HL-60 (cell line): ENCODE results near the gene SPATA24.

Source experiments
- DNase-seq, 2 experiments: peaks; one replicate each; pipeline ENCODE4 v3.0.0-alpha.2; 2010 to 2020; ENCODE audit warnings: low read depth in 1 of 2, low spot score in 1 of 2
- H3K27ac ChIP-seq: fragments of 250-450 bp; sonication (Bioruptor Pico); replicated peaks from 2 replicates; pipeline ENCODE4 v1.5.1; 2020; ENCODE audit warnings: mild to moderate bottlenecking, moderate library complexity
- H3K27me3 ChIP-seq: fragments of 250-450 bp; sonication (Bioruptor Pico); 2 replicates; pipeline ENCODE4 v1.5.1; 2021; ENCODE audit warnings: mild to moderate bottlenecking, moderate library complexity; ENCODE audit not compliant: insufficient read depth, poor library complexity, severe bottlenecking
- H3K4me3 ChIP-seq: replicated peaks from 2 replicates; pipeline ENCODE4 v1.5.1; 2011; ENCODE audit warnings: mild to moderate bottlenecking, control low read depth, low read length; ENCODE audit not compliant: insufficient read depth
- CTCF ChIP-seq: IDR thresholded peaks from one replicate; pipeline ENCODE4 v1.5.1; 2011; ENCODE audit warnings: low read length, control low read depth, inconsistent platforms; ENCODE audit not compliant: insufficient read depth
- GABPA ChIP-seq: IDR thresholded peaks from 2 replicates; pipeline ENCODE4 v1.6.1; 2012; ENCODE audit warnings: low read depth
- POLR2AphosphoS5 ChIP-seq: IDR thresholded peaks from 2 replicates; pipeline ENCODE4 v1.6.1; 2012; ENCODE audit warnings: low read depth
- REST ChIP-seq: IDR thresholded peaks from 2 replicates; pipeline ENCODE4 v1.6.1; 2012; ENCODE audit warnings: low read depth; ENCODE audit not compliant: insufficient replicate concordance
- SPI1 ChIP-seq: IDR thresholded peaks from 2 replicates; pipeline ENCODE4 v1.6.1; 2012; ENCODE audit warnings: low read depth, mild to moderate bottlenecking, borderline replicate concordance

SPATA24 gene

DNA sequence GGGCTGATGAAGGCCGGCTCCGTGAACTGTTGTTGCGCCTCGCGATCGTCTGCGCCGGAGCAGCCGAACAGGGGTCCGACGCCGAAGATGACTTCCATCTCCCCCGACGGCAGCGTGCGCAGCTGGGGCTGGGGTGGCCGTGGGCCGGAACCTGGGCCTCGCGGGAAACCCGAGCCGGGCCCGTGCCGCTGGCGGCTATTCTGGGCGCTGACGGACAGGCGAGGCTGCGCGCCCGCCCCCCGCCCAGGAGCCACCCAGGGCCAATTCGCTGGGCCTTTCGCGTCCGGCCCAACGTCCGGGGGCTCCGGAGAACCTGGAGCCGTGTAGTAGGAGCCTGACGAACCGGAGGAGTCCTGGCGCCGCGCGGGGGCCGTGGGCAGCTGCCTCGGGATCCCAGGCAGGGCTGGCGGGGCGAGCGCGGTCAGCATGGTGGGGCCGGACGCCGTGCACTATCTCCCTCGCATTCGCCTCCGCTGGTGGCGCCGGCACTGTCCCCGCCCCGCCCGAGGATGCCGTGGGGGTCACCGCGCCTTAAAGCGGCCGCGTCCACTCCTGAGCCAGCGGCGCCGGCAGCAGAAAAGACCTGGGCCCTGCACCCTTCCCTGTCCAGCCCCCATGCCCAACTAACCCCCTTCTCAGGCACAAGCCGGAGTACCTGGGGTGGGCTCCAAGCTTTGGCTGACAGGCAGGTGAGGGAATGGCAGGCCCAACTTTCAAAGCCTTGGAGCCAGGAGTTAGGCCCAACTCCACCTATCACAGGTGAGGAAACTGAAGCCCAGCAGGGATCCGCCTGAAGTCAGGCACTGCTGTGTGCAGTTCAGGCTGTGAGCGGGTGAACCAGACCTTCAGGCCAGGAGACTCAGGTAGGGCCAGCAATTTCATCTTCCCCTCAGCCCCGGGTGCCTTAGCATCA, 9.0 kb downstream of the SPATA24 start, which contains the start of gene PROB1:
Gene PROB1, minus strand, starts transcription at position 451 of the 913 bp plus-strand sequence. Its CDS starts 23 bp downstream, at position 428.
- no peak for TF ChIP-seq CTCF
- TF ChIP-seq POLR2AphosphoS5, result no peak
- TF ChIP-seq GABPA, result no peak
- TF ChIP-seq SPI1, result no peak
- TF ChIP-seq REST, result no peak
- H3K4me3 ChIP-seq, result no peak within 1 kb of the TSS
- no peaks in the 10 kb centered on the region for H3K27me3 ChIP-seq
- H3K27ac ChIP-seq, result no peak within 1 kb of the TSS
- no peak for DNase-seq

DNA sequence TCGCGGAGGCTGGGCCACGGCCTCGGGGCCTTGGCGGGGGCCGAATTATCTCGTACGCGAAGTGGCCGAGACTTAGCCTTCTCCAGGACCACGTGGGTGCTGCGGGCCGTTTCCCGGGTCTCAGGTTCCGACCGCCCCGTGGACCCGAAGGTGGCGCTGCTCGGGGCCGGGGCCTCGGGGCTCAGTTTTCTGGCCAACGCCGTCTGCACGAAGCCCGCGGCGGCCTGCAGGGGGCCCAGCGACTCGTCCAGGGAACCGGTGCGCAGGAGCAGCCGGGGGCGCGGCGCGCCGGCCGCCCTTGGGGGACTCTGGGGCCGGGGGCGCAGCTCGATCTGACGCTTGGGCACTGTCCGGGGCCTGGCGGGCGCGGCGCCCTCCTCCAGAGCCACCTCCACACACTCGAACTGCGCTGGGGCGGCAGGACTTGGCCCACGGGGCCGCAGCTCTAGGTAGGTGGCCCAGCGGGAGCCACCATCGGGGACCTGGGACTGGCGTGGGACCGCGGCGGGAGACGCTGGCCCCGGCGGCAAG, 9.7 kb downstream of the SPATA24 start:
- no peak for DNase-seq
- Histone ChIP-seq H3K4me3 (no peak overlapping the region), H3K27ac (no peak overlapping the region), H3K27me3 (no peaks in the 10 kb centered on the region)
- TF ChIP-seq SPI1 (no peak), REST (no peak), POLR2AphosphoS5 (no peak), CTCF (no peak), GABPA (no peak)

GRCh38 chr5:139393497-139394122, 10.3 kb downstream of the SPATA24 start:
- Histone ChIP-seq H3K4me3 (no peak overlapping the region), H3K27ac (no peak overlapping the region), H3K27me3 (no peaks in the 10 kb centered on the region)
- no peak for TF ChIP-seq REST
- TF ChIP-seq SPI1, result no peak
- TF ChIP-seq GABPA, result no peak
- no peak for TF ChIP-seq POLR2AphosphoS5
- no peak for TF ChIP-seq CTCF
- DNase-seq, result no peak
